ENCODE measurements around the gene TIMM22. TPM values are rescaled to one million over a fixed set of nuclear protein-coding genes. Genes with fewer than 3 reads are reported as not detected.

TIMM22 gene
- total RNA-seq, 1 experiment from 2014 or later = 11.6 TPM

GRCh38 chr17:1018547-1018946 is 21.6 kb downstream of the TIMM22 start:
- DNase-seq = no peak
- Histone ChIP-seq H3K27me3 (ENCODE audit: insufficient read depth, low read depth) (no peaks in the 10 kb centered on the region), H3K9me3 (ENCODE audit: insufficient read depth, low read depth) (no peaks in the 10 kb centered on the region), H3K4me3 (no peak overlapping the region), H3K4me1 (replicated peaks; ENCODE audit: insufficient read depth) (no peaks in the 10 kb centered on the region), H2AFZ (no peak overlapping the region), H3K27ac (no peak overlapping the region), H3K36me3 (ENCODE audit: low read depth) (no peaks in the 10 kb centered on the region), H3F3A (ENCODE audit: insufficient read depth, low read depth) (no peaks in the 10 kb centered on the region), H3K4me2 (no peak overlapping the region), H3K9me2 (ENCODE audit: insufficient read depth) (no peaks in the 10 kb centered on the region), H4K20me1 (ENCODE audit: insufficient read depth) (0 out of 2 replicates have a peak, but pooled peaks cover 8% of the 10 kb centered on the region), H3K79me2 (ENCODE audit: low read depth) (no peaks in the 10 kb centered on the region)
- ChIA-PET POLR2A (ENCODE audit: unreplicated experiment) (no interaction called here), CTCF (no interaction called here)
- intact Hi-C loops (cut with micrococcal nuclease; ENCODE audit: unreplicated experiment) = no loop called here
- BruUV-seq (replicated peaks) = no TSS peak
- TF ChIP-seq CTCF (conservative IDR thresholded peaks at IDR 0.05) (no peak), EZH2 (IDR thresholded peaks at IDR 0.05; ENCODE audit: low read depth) (no peak)

GRCh38 chr17:1019451-1019850 is 22.5 kb downstream of the TIMM22 start:
- no peak for DNase-seq
- 0 out of 2 replicates have a peak, but pooled peaks cover 8% of the 10 kb centered on the region for H4K20me1 ChIP-seq (ENCODE audit: insufficient read depth)
- BruUV-seq (replicated peaks) = no TSS peak
- no peaks in the 10 kb centered on the region for H3K9me3 ChIP-seq (ENCODE audit: insufficient read depth, low read depth)
- no peak overlapping the region for H3K27ac ChIP-seq
- H3K36me3 ChIP-seq (ENCODE audit: low read depth) = no peaks in the 10 kb centered on the region
- H3K4me1 ChIP-seq (replicated peaks; ENCODE audit: insufficient read depth) = no peaks in the 10 kb centered on the region
- no peak overlapping the region for H3K4me3 ChIP-seq
- POLR2A ChIA-PET (ENCODE audit: unreplicated experiment) = no interaction called here
- no peak for TF ChIP-seq EZH2 (IDR thresholded peaks at IDR 0.05; ENCODE audit: low read depth)
- TF ChIP-seq CTCF (conservative IDR thresholded peaks at IDR 0.05) = no peak
- CTCF ChIA-PET = interaction anchor here (0.6 kb wide), 1 partner anchor 195 kb away, joined by 3 read pairs; no protein-coding TSS in a partner anchor
- no peak overlapping the region for H2AFZ ChIP-seq
- H3K79me2 ChIP-seq (ENCODE audit: low read depth) = no peaks in the 10 kb centered on the region
- no peak overlapping the region for H3K4me2 ChIP-seq
- no peaks in the 10 kb centered on the region for H3K9me2 ChIP-seq (ENCODE audit: insufficient read depth)
- H3K27me3 ChIP-seq (ENCODE audit: insufficient read depth, low read depth) = no peaks in the 10 kb centered on the region
- intact Hi-C loops (cut with micrococcal nuclease; ENCODE audit: unreplicated experiment) = no loop called here
- H3F3A ChIP-seq (ENCODE audit: insufficient read depth, low read depth) = no peaks in the 10 kb centered on the region

GRCh38 chr17:1021147-1021546 is 24.2 kb downstream of the TIMM22 start:
- Histone ChIP-seq H3K36me3 (ENCODE audit: low read depth) (no peaks in the 10 kb centered on the region), H3K4me3 (no peak overlapping the region), H3K27ac (no peak overlapping the region), H3F3A (ENCODE audit: insufficient read depth, low read depth) (no peaks in the 10 kb centered on the region), H3K79me2 (ENCODE audit: low read depth) (no peaks in the 10 kb centered on the region), H2AFZ (no peak overlapping the region), H3K9me3 (ENCODE audit: insufficient read depth, low read depth) (no peaks in the 10 kb centered on the region), H4K20me1 (ENCODE audit: insufficient read depth) (0 out of 2 replicates have a peak, but pooled peaks cover 8% of the 10 kb centered on the region), H3K4me2 (no peak overlapping the region), H3K27me3 (ENCODE audit: insufficient read depth, low read depth) (no peaks in the 10 kb centered on the region), H3K9me2 (ENCODE audit: insufficient read depth) (no peaks in the 10 kb centered on the region), H3K4me1 (replicated peaks; ENCODE audit: insufficient read depth) (no peaks in the 10 kb centered on the region)
- CTCF ChIA-PET = no interaction called here
- POLR2A ChIA-PET (ENCODE audit: unreplicated experiment) = no interaction called here
- TF ChIP-seq EZH2 (IDR thresholded peaks at IDR 0.05; ENCODE audit: low read depth) (no peak), CTCF (conservative IDR thresholded peaks at IDR 0.05) (no peak)
- intact Hi-C loops (cut with micrococcal nuclease; ENCODE audit: unreplicated experiment) = no loop called here
- BruUV-seq (replicated peaks) = no TSS peak
- no peak for DNase-seq

Data from PC-9 (cell line).